A549 (cell line): ENCODE results near the gene GMDS. TPM values are rescaled to one million over a fixed set of nuclear protein-coding genes. Genes with fewer than 3 reads are reported as not detected.

Experiments
- ATAC-seq, 2 experiments: fragments of 200-7000 bp in 1 of 2; fragments of >200 bp in 1 of 2; cut with Nextera tagmentation in 1 of 2; cut with Tn5 transposase in 1 of 2; 3 replicates each; pipeline versions ENCODE4 v1.8.0 to v1.9.1; 2018 to 2020; ENCODE audit warnings: mild to moderate bottlenecking in 1 of 2, moderate library complexity in 1 of 2
- CTCF ChIA-PET: fragments of 300-600 bp; sonication (Branson Sonifier 250); formaldehyde crosslinking; extraction: SDS; loops from one replicate; lab custom pipeline; 2021; ENCODE audit warnings: antibody characterized with exemption, inconsistent platforms; lab: Yijun Ruan, JAX
- POLR2A ChIA-PET: fragments of 350-600 bp; formaldehyde crosslinking; extraction: SDS; loops from one replicate; lab custom pipeline; 2021; ENCODE audit warnings: antibody characterized with exemption, inconsistent platforms; lab: Yijun Ruan, JAX
- DNase-seq, 2 experiments: peaks; one replicate each; pipeline versions ENCODE4 v3.0.0 to v3.0.0-alpha.2; 2011 to 2016; ENCODE audit warnings: low read depth in 1 of 2, low spot score in 1 of 2
- FAIRE-seq: peaks from 2 replicates; lab custom pipeline; 2011; peaks lifted over from hg19 to GRCh38; lab: Jason Lieb, UNC
- H3K27ac ChIP-seq, 2 experiments: fragments of >200 bp; sonication (Bioruptor Twin); formaldehyde crosslinking; 3 replicates each; pipeline ENCODE4 v1.5.1; 2016 to 2017
- H3K4me1 ChIP-seq: fragments of >200 bp; sonication (Bioruptor Twin); formaldehyde crosslinking; 3 replicates; pipeline ENCODE4 v1.6.1; 2016
- H3K4me2 ChIP-seq: fragments of >200 bp; sonication (Bioruptor Twin); formaldehyde crosslinking; 3 replicates; pipeline ENCODE4 v1.6.1; 2016
- H3K4me3 ChIP-seq: fragments of >200 bp; sonication (Bioruptor Twin); formaldehyde crosslinking; 3 replicates; pipeline ENCODE4 v1.5.1; 2016
- H3K9me3 ChIP-seq: fragments of >200 bp; sonication (Bioruptor Twin); formaldehyde crosslinking; 3 replicates; pipeline ENCODE4 v1.6.1; 2016
- CEBPB ChIP-seq, 2 experiments: fragments of >200 bp in 1 of 2; sonication (Bioruptor Twin) in 1 of 2; formaldehyde crosslinking in 1 of 2; IDR thresholded peaks; 2 replicates each; pipeline ENCODE4 v1.6.1; 2012 to 2016
- EHF ChIP-seq: fragments of 250-450 bp; sonication (Bioruptor Pico); IDR thresholded peaks from 2 replicates; pipeline ENCODE4 v1.5.0; 2020; ENCODE audit warnings: mild to moderate bottlenecking
- ESRRA ChIP-seq: fragments of 150-350 bp; IDR thresholded peaks from 2 replicates; pipeline ENCODE4 v1.6.1; 2014; ENCODE audit warnings: mild to moderate bottlenecking, low read length, borderline replicate concordance
- HEYL ChIP-seq: fragments of 250-450 bp; sonication (Bioruptor Pico); IDR thresholded peaks from 2 replicates; pipeline ENCODE4 v1.8.0; 2021; ENCODE audit warnings: mild to moderate bottlenecking, moderate library complexity
- HOXA7 ChIP-seq: fragments of 250-450 bp; sonication (Bioruptor Pico); IDR thresholded peaks from 2 replicates; pipeline ENCODE4 v1.5.0; 2020; ENCODE audit warnings: mild to moderate bottlenecking, moderate library complexity
- HOXB5 ChIP-seq: fragments of 250-450 bp; sonication (Bioruptor Pico); IDR thresholded peaks from 2 replicates; pipeline ENCODE4 v1.5.0; 2020; ENCODE audit warnings: mild to moderate bottlenecking, moderate library complexity
- JUN ChIP-seq, 2 experiments: fragments of >200 bp; sonication (Bioruptor Twin); formaldehyde crosslinking; IDR thresholded peaks; 2 replicates in 1 of 2; 3 replicates in 1 of 2; pipeline ENCODE4 v1.6.1; 2016 to 2017
- KDM1A ChIP-seq: fragments of 200-600 bp; sonication (generic); IDR thresholded peaks from 2 replicates; pipeline ENCODE4 v1.6.1; 2016; ENCODE audit warnings: low read depth, mild to moderate bottlenecking
- MAFK ChIP-seq: fragments of 450-650 bp; IDR thresholded peaks from 2 replicates; pipeline ENCODE4 v1.6.1; 2014; ENCODE audit not compliant: partially characterized antibody
- NFE2L2 ChIP-seq: fragments of 150-350 bp; conservative IDR thresholded peaks from 2 replicates; pipeline ENCODE4 v1.6.1; 2014; ENCODE audit warnings: low read length
- NR3C1 ChIP-seq: fragments of >200 bp; sonication (Bioruptor Twin); formaldehyde crosslinking; IDR thresholded peaks from 3 replicates; pipeline ENCODE4 v1.6.1; 2017
- PBX3 ChIP-seq: IDR thresholded peaks from 2 replicates; pipeline ENCODE4 v1.6.1; 2012
- PHF8 ChIP-seq: fragments of 200-600 bp; sonication (generic); IDR thresholded peaks from 2 replicates; pipeline ENCODE4 v1.6.1; 2016; ENCODE audit warnings: low read depth, mild to moderate bottlenecking, antibody characterized with exemption, moderate library complexity, borderline replicate concordance
- POLR2A ChIP-seq: IDR thresholded peaks from 2 replicates; pipeline ENCODE4 v1.6.1; 2012; ENCODE audit warnings: mild to moderate bottlenecking, low read length
- POLR2AphosphoS2 ChIP-seq: conservative IDR thresholded peaks from 2 replicates; pipeline ENCODE4 v1.6.1; 2012; ENCODE audit warnings: low read length, improper control_type of control experiment, inconsistent platforms
- RAD21 ChIP-seq, 2 experiments: fragments of >200 bp in 1 of 2; sonication (Bioruptor Twin) in 1 of 2; formaldehyde crosslinking in 1 of 2; IDR thresholded peaks in 1 of 2; conservative IDR thresholded peaks in 1 of 2; 2 replicates in 1 of 2; 3 replicates in 1 of 2; pipeline ENCODE4 v1.6.1; 2012 to 2018; ENCODE audit warnings: inconsistent platforms in 1 of 2
- RARB ChIP-seq: fragments of 250-450 bp; sonication (Bioruptor Pico); IDR thresholded peaks from 2 replicates; pipeline ENCODE4 v1.8.0; 2021; ENCODE audit warnings: mild to moderate bottlenecking, moderate library complexity
- SREBF2 ChIP-seq: fragments of 450-650 bp; IDR thresholded peaks from 2 replicates; pipeline ENCODE4 v1.6.1; 2014; ENCODE audit warnings: mild to moderate bottlenecking, moderate library complexity
- ZC3H11A ChIP-seq: fragments of 450-650 bp; IDR thresholded peaks from 2 replicates; pipeline ENCODE4 v1.6.1; 2014; ENCODE audit warnings: antibody characterized with exemption, mild to moderate bottlenecking
- ZFP36 ChIP-seq: fragments of 450-650 bp; IDR thresholded peaks from 2 replicates; pipeline ENCODE4 v1.6.1; 2014; ENCODE audit warnings: borderline replicate concordance; ENCODE audit not compliant: partially characterized antibody
- ZNF302 ChIP-seq: fragments of 250-450 bp; sonication (Bioruptor Pico); IDR thresholded peaks from 2 replicates; pipeline ENCODE4 v1.9.0; 2021; ENCODE audit warnings: inconsistent platforms, mild to moderate bottlenecking, moderate library complexity
- WGBS: methylation state at CpG from one replicate; pipeline ENCODE4 v1.1.6; 2017; ENCODE audit errors: missing lambda C conversion rate; 5-methylcytosine and 5-hydroxymethylcytosine counted together
- polyA plus RNA-seq, 4 experiments: library from polyadenylated mRNA; depleted of rRNA in 3 of 4; stranded (reverse); fragments of >200 nt; fragmentation: RNase III in 1 of 4; extraction: RNeasy Plus Mini Kit Qiagen cat#74134 plus additional on column Dnase treatment in 1 of 4; gene quantifications; 2 replicates in 3 of 4; 3 replicates in 1 of 4; pipeline ENCODE4 v1.2.3, GENCODE V29; 2011 to 2017
- TF ChIP-seq, protein P1 (sequence below): fragments of 150-350 bp; IDR thresholded peaks from 2 replicates; pipeline ENCODE4 v1.6.1; 2014; ENCODE audit warnings: low read depth, mild to moderate bottlenecking, low read length
- TF ChIP-seq, protein P2 (sequence below): fragments of >200 bp; sonication (Bioruptor Twin); formaldehyde crosslinking; IDR thresholded peaks from 2 replicates; pipeline ENCODE4 v1.6.1; 2016
- TF ChIP-seq, protein P3 (sequence below): fragments of 450-650 bp; IDR thresholded peaks from 2 replicates; pipeline ENCODE4 v1.6.1; 2014; ENCODE audit warnings: antibody characterized with exemption

The GMDS gene
- polyA plus RNA-seq, 2 of the 4 experiments (the other 2 are of a cell fraction): 9.9 to 12.4 TPM

DNA sequence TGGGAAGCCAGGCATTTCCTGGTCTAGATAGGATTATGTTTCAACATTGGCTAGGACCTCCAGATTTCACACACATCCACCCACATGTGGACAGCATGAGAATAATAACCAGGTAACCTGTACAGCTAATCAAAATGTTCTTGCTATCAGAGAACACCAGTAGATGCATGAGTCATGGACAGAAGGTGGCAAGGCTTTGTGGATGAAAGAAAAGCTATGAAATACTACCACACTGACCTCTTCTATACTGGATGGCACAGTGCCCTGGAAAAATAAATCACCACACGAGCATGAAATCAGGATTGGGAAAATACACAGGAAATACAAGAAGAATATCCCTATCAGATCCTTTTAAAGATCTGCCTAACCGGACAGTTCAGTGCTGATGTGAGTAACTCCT is 113.0 kb downstream of the GMDS start (continued):
- TF ChIP-seq ZNF302 (CRISPR knock-in tag): no peak
- no peak for TF ChIP-seq HOXA7 (CRISPR knock-in tag)

- no peak overlapping the region for H3K4me3 ChIP-seq
- TF ChIP-seq RAD21 (conservative IDR thresholded peaks at IDR 0.05 in 1 of 2, IDR thresholded peaks at IDR 0.05 in 1 of 2) (no peak), CEBPB (IDR thresholded peaks at IDR 0.05) (no peak), HEYL (CRISPR knock-in tag) (no peak), JUN (IDR thresholded peaks at IDR 0.05) (no peak), KDM1A (no peak), ZNF302 (CRISPR knock-in tag) (no peak), MAFK (no peak), ESRRA (no peak), RARB (CRISPR knock-in tag) (no peak), ZC3H11A (no peak), NFE2L2 (no peak), EHF (no peak), PHF8 (no peak), PBX3 (no peak), NR3C1 (no peak), POLR2A (no peak)
- TF ChIP-seq, protein P1, sequence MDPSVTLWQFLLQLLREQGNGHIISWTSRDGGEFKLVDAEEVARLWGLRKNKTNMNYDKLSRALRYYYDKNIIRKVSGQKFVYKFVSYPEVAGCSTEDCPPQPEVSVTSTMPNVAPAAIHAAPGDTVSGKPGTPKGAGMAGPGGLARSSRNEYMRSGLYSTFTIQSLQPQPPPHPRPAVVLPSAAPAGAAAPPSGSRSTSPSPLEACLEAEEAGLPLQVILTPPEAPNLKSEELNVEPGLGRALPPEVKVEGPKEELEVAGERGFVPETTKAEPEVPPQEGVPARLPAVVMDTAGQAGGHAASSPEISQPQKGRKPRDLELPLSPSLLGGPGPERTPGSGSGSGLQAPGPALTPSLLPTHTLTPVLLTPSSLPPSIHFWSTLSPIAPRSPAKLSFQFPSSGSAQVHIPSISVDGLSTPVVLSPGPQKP: no peak
- TF ChIP-seq, protein P2, sequence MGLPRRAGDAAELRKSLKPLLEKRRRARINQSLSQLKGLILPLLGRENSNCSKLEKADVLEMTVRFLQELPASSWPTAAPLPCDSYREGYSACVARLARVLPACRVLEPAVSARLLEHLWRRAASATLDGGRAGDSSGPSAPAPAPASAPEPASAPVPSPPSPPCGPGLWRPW: no peak
- TF ChIP-seq, protein P3, sequence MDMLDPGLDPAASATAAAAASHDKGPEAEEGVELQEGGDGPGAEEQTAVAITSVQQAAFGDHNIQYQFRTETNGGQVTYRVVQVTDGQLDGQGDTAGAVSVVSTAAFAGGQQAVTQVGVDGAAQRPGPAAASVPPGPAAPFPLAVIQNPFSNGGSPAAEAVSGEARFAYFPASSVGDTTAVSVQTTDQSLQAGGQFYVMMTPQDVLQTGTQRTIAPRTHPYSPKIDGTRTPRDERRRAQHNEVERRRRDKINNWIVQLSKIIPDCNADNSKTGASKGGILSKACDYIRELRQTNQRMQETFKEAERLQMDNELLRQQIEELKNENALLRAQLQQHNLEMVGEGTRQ: no peak
- TF ChIP-seq, all 56 proteins: peak for 0
- no peak for ATAC-seq
- Histone ChIP-seq H3K4me1 (no peaks in the 10 kb centered on the region), H3K4me2 (no peak overlapping the region), H3K27ac (no peak overlapping the region), H3K9me3 (no peaks in the 10 kb centered on the region)
- DNase-seq: no peak
- no peak for FAIRE-seq
- 64% methylated on average over 7 of the region's 7 CpGs for WGBS
- CTCF ChIA-PET: interaction anchor here (0.6 kb wide), 1 partner anchor 16 kb away, joined by 3 read pairs; no protein-coding TSS in a partner anchor
- POLR2A ChIA-PET: no interaction called here
Observed at GRCh38 chr6:2129182-2129621, 116.2 kb downstream of the GMDS start.

DNA sequence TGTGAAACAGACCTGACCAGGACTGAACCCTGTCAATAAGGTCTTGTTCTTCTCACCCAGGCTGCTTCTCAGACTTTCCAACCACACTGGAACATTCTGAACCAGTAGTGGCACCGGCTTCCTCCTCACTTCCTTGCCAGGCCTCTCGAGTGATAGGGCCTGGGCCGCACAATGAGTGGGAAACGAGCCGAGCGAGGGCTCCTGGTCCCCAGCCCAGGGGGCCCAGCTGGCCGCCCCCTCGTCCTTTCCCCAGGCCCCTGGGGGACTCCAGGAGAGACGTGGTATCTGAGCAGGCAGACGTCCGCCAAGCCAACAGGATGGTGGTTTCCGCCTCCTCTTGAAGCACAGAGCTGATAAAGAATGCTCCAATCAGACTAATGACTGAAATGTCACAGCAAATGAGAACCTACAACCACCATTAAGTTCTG is 117.9 kb downstream of the GMDS start:
- ATAC-seq (no peak), DNase-seq (no peak), FAIRE-seq (no peak)
- POLR2A ChIA-PET: no interaction called here
- Histone ChIP-seq H3K4me2 (no peak overlapping the region), H3K4me1 (no peaks in the 10 kb centered on the region), H3K27ac (no peak overlapping the region), H3K9me3 (no peaks in the 10 kb centered on the region), H3K4me3 (no peak overlapping the region)
- no peak for TF ChIP-seq HOXB5 (CRISPR knock-in tag)
- TF ChIP-seq ZFP36: no peak
- TF ChIP-seq POLR2AphosphoS2: no peak
- TF ChIP-seq, protein P2: no peak
- no peak for TF ChIP-seq SREBF2
- CTCF ChIA-PET: no interaction called here
- WGBS: 85% methylated on average over 6 of the region's 12 CpGs
